SK-N-MC (cell line): ENCODE measurements around the gene MT1E.

Experiments
- EZH2 ChIP-seq: fragments of 200-600 bp; sonication (generic); IDR thresholded peaks from one replicate; pipeline ENCODE4 v1.6.1; 2017; ENCODE audit warnings: antibody characterized with exemption
- POLR2AphosphoS5 ChIP-seq: IDR thresholded peaks from 2 replicates; pipeline ENCODE4 v1.6.1; 2012; ENCODE audit warnings: mild to moderate bottlenecking, low read depth, low read length, borderline replicate concordance

DNA sequence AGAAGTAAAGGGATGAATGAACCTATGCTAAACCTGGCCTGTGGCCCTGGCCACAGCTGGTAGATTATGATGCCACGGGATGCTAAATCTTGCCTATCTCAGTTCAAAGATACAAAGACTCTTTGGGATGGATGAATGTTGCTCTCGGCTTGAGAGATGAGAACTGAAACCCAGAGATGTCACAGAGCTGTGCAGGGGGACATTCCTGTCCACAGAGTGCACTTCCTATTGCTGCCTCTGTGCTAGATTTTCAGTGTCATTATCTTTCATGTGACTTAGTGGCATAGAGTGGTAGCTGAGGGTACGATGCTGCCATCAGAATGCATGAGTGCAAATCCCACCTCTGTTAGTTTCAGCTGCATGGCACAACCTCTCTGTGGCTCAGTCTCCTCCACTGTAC is 4.6 kb downstream of the MT1E start:
- TF ChIP-seq EZH2 (no peak), POLR2AphosphoS5 (no peak)
